Endothelial cell of umbilical vein (primary cell): ENCODE measurements around the gene MVB12B. TPM values are rescaled to one million over a fixed set of nuclear protein-coding genes. Genes with fewer than 3 reads are reported as not detected.

Experiments used
- BruUV-seq: library from RNA; stranded (reverse); fragments of 400-500 nt; replicated peaks from 2 replicates; lab custom pipeline; 2021; lab: Mats Ljungman, UMichigan
- CTCF ChIA-PET: fragments of 300-600, 350-600 bp; sonication (Branson Sonifier 250); formaldehyde crosslinking; loops from one replicate; lab custom pipeline; 2021; ENCODE audit warnings: antibody characterized with exemption, inconsistent platforms; lab: Charles Lee
- POLR2A ChIA-PET: fragments of 300-600, 350-600 bp; sonication (Branson Sonifier 250); formaldehyde crosslinking; loops from one replicate; lab custom pipeline; 2021; ENCODE audit warnings: antibody characterized with exemption, inconsistent platforms; lab: Charles Lee
- DNase-seq: peaks from one replicate; pipeline ENCODE4 v3.0.0-alpha.2; 2011; ENCODE audit warnings: low read depth, low spot score
- FAIRE-seq: peaks from 2 replicates; lab custom pipeline; 2011; peaks lifted over from hg19 to GRCh38; lab: Jason Lieb, UNC
- H2AFZ ChIP-seq: 2 replicates; pipeline ENCODE4 v1.6.0; 2012; ENCODE audit warnings: low read depth, low read length, control low read depth, inconsistent platforms
- H3K27ac ChIP-seq: 2 replicates; pipeline ENCODE4 v1.5.1; 2011; ENCODE audit warnings: low read depth, mild to moderate bottlenecking, control low read depth, low read length, moderate library complexity; ENCODE audit not compliant: insufficient read depth
- H3K27me3 ChIP-seq, 2 experiments: 2 replicates each; pipeline versions ENCODE4 v1.6.0 to v1.6.1; 2011; ENCODE audit warnings: low read length in 2 of 2, mixed read lengths in 1 of 2; ENCODE audit not compliant: control insufficient read depth in 2 of 2, insufficient read depth in 2 of 2
- H3K36me3 ChIP-seq, 2 experiments: 2 replicates in 1 of 2; 3 replicates in 1 of 2; pipeline ENCODE4 v1.5.1; 2011; ENCODE audit warnings: low read length in 2 of 2, mild to moderate bottlenecking in 1 of 2, moderate library complexity in 1 of 2; ENCODE audit not compliant: control insufficient read depth in 2 of 2, insufficient read depth in 2 of 2; ENCODE audit errors: extremely low read depth in 1 of 2
- H3K4me1 ChIP-seq: 3 replicates; pipeline ENCODE4 v1.5.1; 2011; ENCODE audit warnings: mild to moderate bottlenecking, low read length; ENCODE audit not compliant: control insufficient read depth, insufficient read depth; ENCODE audit errors: extremely low read depth
- H3K4me2 ChIP-seq: 2 replicates; pipeline ENCODE4 v1.6.1; 2011; ENCODE audit warnings: low read length, control low read depth, mixed read lengths; ENCODE audit not compliant: insufficient read depth
- H3K4me3 ChIP-seq, 3 experiments: fragments of 200-600 bp in 1 of 3; sonication (generic), shearing (Covaris generic) in 1 of 3; replicated peaks in 1 of 3; 2 replicates each; pipeline ENCODE4 v1.5.1; 2011 to 2016; ENCODE audit warnings: control low read depth in 3 of 3, low read length in 3 of 3, mild to moderate bottlenecking in 2 of 3, inconsistent platforms in 1 of 3, low read depth in 1 of 3, moderate library complexity in 1 of 3; ENCODE audit not compliant: insufficient read depth in 1 of 3
- H3K79me2 ChIP-seq: 2 replicates; pipeline ENCODE4 v1.6.0; 2012; ENCODE audit warnings: low read length, inconsistent platforms; ENCODE audit not compliant: control insufficient read depth, insufficient read depth
- H3K9ac ChIP-seq: replicated peaks from 2 replicates; pipeline ENCODE3; 2011; ENCODE audit warnings: low read length, control low read depth; ENCODE audit not compliant: insufficient read depth; ENCODE audit errors: extremely low read depth
- H3K9me1 ChIP-seq: replicated peaks from 3 replicates; pipeline ENCODE4 v1.6.0; 2011; ENCODE audit warnings: mild to moderate bottlenecking, low read length; ENCODE audit not compliant: control insufficient read depth, insufficient read depth; ENCODE audit errors: extremely low read depth
- H3K9me3 ChIP-seq: replicated peaks from 2 replicates; pipeline ENCODE4 v1.5.1; 2012; ENCODE audit warnings: low read length, inconsistent platforms; ENCODE audit not compliant: control insufficient read depth, insufficient read depth
- H4K20me1 ChIP-seq: replicated peaks from 2 replicates; pipeline ENCODE3; 2011; ENCODE audit warnings: mild to moderate bottlenecking, low read length; ENCODE audit not compliant: control insufficient read depth, insufficient read depth; ENCODE audit errors: extremely low read depth
- EZH2 ChIP-seq: IDR thresholded peaks from 2 replicates; pipeline ENCODE4 v1.6.1; 2012; ENCODE audit warnings: borderline replicate concordance, low read depth, mild to moderate bottlenecking, moderate library complexity, low read length, inconsistent platforms; ENCODE audit not compliant: severe bottlenecking
- FOS ChIP-seq: IDR thresholded peaks from 2 replicates; pipeline ENCODE4 v1.6.1; 2011; ENCODE audit warnings: mild to moderate bottlenecking, low read length, moderate library complexity, borderline replicate concordance; ENCODE audit not compliant: insufficient read depth
- GATA2 ChIP-seq: IDR thresholded peaks from 2 replicates; pipeline ENCODE4 v1.7.0; 2011; ENCODE audit warnings: low read depth, mild to moderate bottlenecking, moderate library complexity, mixed read lengths, low read length; ENCODE audit not compliant: insufficient read length, insufficient read depth
- JUN ChIP-seq: IDR thresholded peaks from 2 replicates; pipeline ENCODE4 v1.6.1; 2011; ENCODE audit warnings: borderline replicate concordance, low read depth; ENCODE audit not compliant: insufficient read length, insufficient read depth
- MYC ChIP-seq: IDR thresholded peaks from one replicate; pipeline ENCODE4 v1.6.1; 2011; ENCODE audit warnings: mild to moderate bottlenecking, low read depth, low read length
- POLR2A ChIP-seq: IDR thresholded peaks from 2 replicates; pipeline ENCODE4 v1.6.1; 2012; ENCODE audit warnings: low read depth, mild to moderate bottlenecking, control low read depth, low read length
- POLR2AphosphoS5 ChIP-seq: IDR thresholded peaks from 2 replicates; pipeline ENCODE4 v1.6.1; 2012; ENCODE audit warnings: low read depth, mild to moderate bottlenecking, control low read depth, low read length, moderate library complexity; ENCODE audit not compliant: insufficient read depth
- dilution Hi-C: fragments of 300-500 bp; cut with MboI; formaldehyde crosslinking; loops from one replicate; pipeline ENCODE4 v1.15.0; 2019; ENCODE audit warnings: low sequenced_read_pairs; ENCODE audit not compliant: extremely low pct_ligation_motif_present
- intact Hi-C: fragments of 100-400 bp; cut with micrococcal nuclease; formaldehyde crosslinking; loops from one replicate; pipeline ENCODE4 v1.10.0; 2022
- polyA plus RNA-seq, 4 experiments: library from polyadenylated mRNA; depleted of rRNA in 3 of 4; stranded (reverse) in 3 of 4; unstranded in 1 of 4; fragments of >200 nt; gene quantifications; 2 replicates each; pipeline versions ENCODE4 v1.2.1 to v1.2.3, GENCODE V29; 2011 to 2012; ENCODE audit warnings: missing spikeins in 1 of 4
- total RNA-seq: library from RNA; stranded (reverse); gene quantifications from 2 replicates; pipeline ENCODE4 v1.2.3, GENCODE V29; 2021
- TF ChIP-seq, protein P1 (sequence below): IDR thresholded peaks from 2 replicates; pipeline ENCODE4 v1.6.1; 2011; ENCODE audit not compliant: insufficient read depth, insufficient read length
- TF ChIP-seq, protein P2 (sequence below), 2 donors: IDR thresholded peaks; 1 replicate in 1 of 2; 2 replicates in 1 of 2; pipeline ENCODE4 v1.5.1; 2011; ENCODE audit warnings: low read length in 2 of 2, mild to moderate bottlenecking in 2 of 2, moderate library complexity in 2 of 2, control low read depth in 1 of 2, inconsistent platforms in 1 of 2, low read depth in 1 of 2; ENCODE audit not compliant: insufficient read depth in 1 of 2; ENCODE audit errors: extremely low read depth in 1 of 2

The MVB12B gene
- total and polyA plus RNA-seq, 2 donors (not counting 3 experiments of a cell fraction or from before 2014, with no cell fraction given): 6.6 to 17.3 TPM

DNA sequence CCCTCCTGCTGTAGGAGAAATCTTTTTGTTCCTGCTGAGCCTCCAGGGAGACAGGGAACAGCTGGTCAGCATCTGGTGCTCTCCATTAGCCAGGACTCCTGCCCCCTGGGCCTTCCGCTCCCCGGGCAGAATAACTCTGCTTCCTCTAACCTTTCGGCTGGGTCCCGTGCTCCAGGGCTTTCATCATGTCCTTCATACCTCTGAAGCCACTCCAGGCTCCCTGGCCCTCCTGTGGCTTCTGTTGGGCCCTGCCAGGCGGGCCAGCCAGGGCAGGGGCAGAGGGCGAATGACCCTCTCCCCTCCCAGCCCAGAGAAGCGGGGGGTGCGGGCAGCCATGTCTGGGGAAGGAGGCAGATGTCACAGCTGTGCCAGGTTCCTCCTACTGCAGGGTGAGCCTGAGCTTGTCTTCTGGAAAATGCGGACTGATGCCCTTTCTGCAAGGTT lies 205.4 kb downstream of the MVB12B start:
- POLR2A ChIA-PET: interaction anchor here (0.6 kb wide), 1 partner anchor 12 kb away, joined by 3 read pairs; no protein-coding TSS in a partner anchor
- Histone ChIP-seq H3K79me2 (no peaks in the 10 kb centered on the region), H3K27ac (no peak overlapping the region), H3K27me3 (peaks cover 25 to 37% of the 10 kb centered on the region in 2 experiments), H3K4me1 (no peaks in the 10 kb centered on the region), H3K4me2 (no peak overlapping the region), H3K4me3 (no peak overlapping the region), H4K20me1 (no peaks in the 10 kb centered on the region), H2AFZ (no peak overlapping the region), H3K9me3 (no peaks in the 10 kb centered on the region), H3K36me3 (no peaks in the 10 kb centered on the region), H3K9me1 (no peaks in the 10 kb centered on the region), H3K9ac (no peak overlapping the region)
- dilution Hi-C loops (no loop called here), intact Hi-C loops (no loop called here)
- DNase-seq (no peak), FAIRE-seq (no peak)
- CTCF ChIA-PET: interaction anchor here (0.7 to 1.5 kb wide), 5 partner anchors 26 to 171 kb away, joined by 3 to 4 read pairs (median 3); no protein-coding TSS in a partner anchor
- TF ChIP-seq POLR2AphosphoS5 (no peak), FOS (no peak), GATA2 (no peak), EZH2 (no peak), JUN (no peak), MYC (no peak), POLR2A (no peak)
- TF ChIP-seq, protein P1, sequence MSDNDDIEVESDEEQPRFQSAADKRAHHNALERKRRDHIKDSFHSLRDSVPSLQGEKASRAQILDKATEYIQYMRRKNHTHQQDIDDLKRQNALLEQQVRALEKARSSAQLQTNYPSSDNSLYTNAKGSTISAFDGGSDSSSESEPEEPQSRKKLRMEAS: no peak
- TF ChIP-seq, protein P2, sequence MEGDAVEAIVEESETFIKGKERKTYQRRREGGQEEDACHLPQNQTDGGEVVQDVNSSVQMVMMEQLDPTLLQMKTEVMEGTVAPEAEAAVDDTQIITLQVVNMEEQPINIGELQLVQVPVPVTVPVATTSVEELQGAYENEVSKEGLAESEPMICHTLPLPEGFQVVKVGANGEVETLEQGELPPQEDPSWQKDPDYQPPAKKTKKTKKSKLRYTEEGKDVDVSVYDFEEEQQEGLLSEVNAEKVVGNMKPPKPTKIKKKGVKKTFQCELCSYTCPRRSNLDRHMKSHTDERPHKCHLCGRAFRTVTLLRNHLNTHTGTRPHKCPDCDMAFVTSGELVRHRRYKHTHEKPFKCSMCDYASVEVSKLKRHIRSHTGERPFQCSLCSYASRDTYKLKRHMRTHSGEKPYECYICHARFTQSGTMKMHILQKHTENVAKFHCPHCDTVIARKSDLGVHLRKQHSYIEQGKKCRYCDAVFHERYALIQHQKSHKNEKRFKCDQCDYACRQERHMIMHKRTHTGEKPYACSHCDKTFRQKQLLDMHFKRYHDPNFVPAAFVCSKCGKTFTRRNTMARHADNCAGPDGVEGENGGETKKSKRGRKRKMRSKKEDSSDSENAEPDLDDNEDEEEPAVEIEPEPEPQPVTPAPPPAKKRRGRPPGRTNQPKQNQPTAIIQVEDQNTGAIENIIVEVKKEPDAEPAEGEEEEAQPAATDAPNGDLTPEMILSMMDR (IDR thresholded peaks at IDR 0.05; ENCODE audit: extremely low read depth in 1 of 2, insufficient read depth in 1 of 2, low read depth in 1 of 2, low read length in 2 of 2): no peak
- BruUV-seq: no TSS peak
